Tibial nerve (tissue), 4 donors: ENCODE measurements around the gene ATAD3B.

ENCODE experiments used
- EP300 ChIP-seq, 2 donors: sonication (generic); formaldehyde crosslinking; IDR thresholded peaks; one replicate each; pipeline ENCODE4 v1.6.1; 2017; ENCODE audit warnings: antibody characterized with exemption in 2 of 2, mild to moderate bottlenecking in 1 of 2
- TF ChIP-seq, protein P1 (sequence below), 5 experiments: fragments of 200-600 bp in 3 of 5; fragments of 450-650 bp in 2 of 5; sonication (generic) in 3 of 5; IDR thresholded peaks; one replicate each; pipeline ENCODE4 v1.5.1; 2016 to 2019; ENCODE audit warnings: antibody characterized with exemption in 5 of 5, mild to moderate bottlenecking in 3 of 5, moderate library complexity in 2 of 5

DNA sequence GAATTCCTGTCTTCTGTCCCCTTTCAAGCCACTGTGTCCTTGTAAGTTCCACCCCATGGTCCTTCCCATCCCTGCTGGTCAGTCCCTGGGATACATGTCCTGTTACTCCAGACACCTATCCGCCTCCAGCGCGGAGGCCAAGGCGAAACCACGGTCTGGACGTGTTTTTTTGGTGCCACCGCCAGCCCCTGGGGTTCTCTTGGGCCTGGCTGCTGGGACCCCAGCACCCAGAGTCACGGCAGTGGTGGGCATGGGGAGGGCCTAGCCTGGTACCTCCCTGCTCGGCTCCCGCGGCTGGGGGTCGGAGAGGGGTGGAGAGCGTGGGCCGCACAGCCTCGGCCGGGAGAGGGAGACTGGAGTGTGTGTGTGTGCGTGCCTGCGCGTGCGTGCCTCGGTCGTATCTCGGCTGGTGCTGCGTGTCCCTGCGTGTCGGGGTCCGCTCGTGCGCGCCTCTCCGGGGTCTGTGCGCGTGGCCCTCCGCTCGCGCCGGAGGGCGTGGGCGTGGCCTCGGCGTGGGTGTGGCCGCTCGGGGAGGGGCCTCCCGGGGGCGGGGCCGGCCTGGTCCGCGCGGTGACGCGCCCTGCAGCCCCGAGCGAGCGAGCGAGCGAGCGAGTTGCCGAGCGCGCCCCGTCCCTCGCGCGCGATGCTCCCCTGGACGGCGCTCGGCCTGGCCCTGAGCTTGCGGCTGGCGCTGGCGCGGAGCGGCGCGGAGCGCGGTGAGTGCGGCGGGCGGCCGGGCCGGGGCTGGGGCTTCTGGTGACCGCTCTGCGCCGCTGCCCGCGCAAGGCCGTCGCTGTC, 36.3 kb upstream of the ATAD3B start, which contains the start of gene VWA1:
- TF ChIP-seq, protein P1, sequence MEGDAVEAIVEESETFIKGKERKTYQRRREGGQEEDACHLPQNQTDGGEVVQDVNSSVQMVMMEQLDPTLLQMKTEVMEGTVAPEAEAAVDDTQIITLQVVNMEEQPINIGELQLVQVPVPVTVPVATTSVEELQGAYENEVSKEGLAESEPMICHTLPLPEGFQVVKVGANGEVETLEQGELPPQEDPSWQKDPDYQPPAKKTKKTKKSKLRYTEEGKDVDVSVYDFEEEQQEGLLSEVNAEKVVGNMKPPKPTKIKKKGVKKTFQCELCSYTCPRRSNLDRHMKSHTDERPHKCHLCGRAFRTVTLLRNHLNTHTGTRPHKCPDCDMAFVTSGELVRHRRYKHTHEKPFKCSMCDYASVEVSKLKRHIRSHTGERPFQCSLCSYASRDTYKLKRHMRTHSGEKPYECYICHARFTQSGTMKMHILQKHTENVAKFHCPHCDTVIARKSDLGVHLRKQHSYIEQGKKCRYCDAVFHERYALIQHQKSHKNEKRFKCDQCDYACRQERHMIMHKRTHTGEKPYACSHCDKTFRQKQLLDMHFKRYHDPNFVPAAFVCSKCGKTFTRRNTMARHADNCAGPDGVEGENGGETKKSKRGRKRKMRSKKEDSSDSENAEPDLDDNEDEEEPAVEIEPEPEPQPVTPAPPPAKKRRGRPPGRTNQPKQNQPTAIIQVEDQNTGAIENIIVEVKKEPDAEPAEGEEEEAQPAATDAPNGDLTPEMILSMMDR (IDR thresholded peaks at IDR 0.05), result peak in 1 of 5 experiments; percentile 14
- TF ChIP-seq EP300 (IDR thresholded peaks at IDR 0.05), result peak in 1 of 2 donors; percentile 48
